NCI-H1105 treated with DMSO at 0.1 percent for 48 hours (cell line): Measurements from ENCODE around the gene VAV2.

ENCODE experiments used
- DNase-seq: peaks from one replicate; lab custom pipeline; 2025; lab: John Stamatoyannopoulos, UW

VAV2 gene

DNA sequence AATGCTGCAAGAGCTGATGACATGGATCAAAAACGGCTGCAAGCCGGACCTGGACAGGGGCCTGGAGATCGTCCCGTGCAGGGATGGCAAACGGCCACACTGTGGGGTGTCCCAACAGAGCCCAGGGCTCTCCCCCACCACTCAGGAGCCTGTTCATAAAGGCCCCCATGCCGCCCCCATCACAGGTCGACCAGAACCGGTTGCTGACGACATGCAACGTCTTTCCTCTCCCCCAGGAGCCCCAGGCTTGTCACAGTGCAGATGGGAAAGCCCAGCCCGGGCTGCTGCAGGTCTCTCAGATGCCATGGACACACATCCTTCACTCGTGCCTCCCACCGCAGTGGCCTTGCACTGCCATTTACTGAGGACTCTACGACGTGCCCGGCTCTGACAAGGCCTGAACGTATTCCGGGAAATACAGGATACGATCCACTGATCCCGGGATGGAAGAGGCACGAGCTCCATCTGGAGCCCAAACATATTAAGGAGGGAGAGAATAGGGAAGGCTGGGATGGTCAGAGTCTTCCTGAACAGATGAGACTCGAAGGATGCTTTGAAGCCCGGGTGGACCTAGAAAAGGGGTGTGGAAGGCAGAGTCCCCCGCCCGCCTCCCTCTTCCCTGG lies 177.4 kb downstream of the VAV2 start:
- no peak for DNase-seq

DNA sequence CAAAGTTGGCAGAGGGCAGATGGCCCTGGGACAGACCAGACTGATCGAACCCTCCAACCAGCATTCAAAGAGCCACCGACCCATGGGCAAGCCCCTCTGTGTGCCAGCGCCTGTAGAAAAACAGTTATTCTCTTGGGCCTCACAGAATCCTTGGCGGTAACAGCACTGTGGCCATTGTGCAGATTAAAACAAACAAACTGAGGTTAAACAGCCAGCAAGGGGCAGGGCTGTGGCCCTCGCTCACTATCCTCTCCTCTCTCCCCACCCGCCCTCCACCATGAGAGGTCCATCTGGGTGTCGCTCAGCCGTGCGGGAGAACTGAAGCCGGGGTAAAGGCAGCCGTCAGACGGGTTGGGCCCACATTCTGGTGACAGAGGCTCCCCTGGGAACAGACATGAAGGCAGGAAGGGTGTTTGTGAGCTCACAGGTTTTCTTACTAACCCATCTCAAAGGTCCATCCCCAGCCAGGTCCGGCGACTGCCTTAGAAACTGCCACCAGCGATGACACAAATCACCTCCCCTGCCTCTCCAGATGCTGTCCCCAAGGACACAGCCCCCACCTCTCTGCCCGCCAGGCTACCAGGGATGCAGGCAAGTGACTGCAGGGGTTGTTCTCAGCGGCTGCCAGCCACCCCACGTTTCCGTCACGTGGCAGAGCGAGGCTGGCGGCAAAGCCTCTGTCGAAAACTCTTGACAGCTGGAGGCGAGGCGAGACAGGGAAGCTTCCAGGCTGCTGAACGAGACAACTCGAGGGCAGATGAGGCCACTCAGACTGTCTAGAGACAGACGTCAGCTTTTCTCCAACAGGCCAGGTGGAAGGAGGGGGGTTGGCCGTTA lies 178.2 kb downstream of the VAV2 start:
- DNase-seq, result no peak

DNA sequence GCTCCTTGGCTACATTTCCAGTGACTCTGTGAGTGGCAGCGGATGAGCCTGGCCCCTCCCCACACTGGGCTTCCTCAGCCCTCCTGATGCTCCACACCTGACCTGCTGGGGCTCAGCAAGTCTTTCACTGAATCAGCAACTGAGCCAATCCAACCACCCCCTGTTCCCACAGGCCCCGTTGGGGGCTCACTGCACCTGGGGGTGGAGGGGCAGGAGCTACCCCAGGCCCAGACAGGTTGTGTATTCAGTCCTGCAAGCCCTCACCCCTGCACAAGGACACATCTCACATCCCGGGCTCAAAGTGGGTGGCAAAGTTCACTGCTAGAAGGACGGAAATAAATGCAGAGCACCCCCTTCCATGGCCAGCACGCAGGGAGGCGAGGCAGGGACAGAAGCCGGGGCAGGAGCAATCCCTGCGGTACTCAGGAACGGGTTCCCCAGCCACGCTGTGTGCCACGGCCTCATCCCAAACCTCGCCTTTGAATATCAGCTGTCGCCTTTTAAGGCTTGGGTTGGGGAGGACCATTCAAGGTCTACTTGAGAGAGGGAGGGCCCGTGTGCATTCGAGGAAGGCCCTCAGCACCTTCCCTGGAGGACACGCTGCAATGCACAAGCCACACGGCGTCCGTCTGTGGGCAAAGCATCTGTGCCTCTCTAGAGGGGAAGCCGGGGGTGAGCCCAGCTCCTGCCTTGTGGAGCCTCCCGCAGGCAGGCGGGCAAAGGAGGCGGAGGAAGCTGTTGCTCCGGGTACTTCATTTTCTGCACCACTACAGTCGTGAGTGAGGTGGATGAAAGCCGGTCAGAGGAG lies 179.0 kb downstream of the VAV2 start:
- no peak for DNase-seq

DNA sequence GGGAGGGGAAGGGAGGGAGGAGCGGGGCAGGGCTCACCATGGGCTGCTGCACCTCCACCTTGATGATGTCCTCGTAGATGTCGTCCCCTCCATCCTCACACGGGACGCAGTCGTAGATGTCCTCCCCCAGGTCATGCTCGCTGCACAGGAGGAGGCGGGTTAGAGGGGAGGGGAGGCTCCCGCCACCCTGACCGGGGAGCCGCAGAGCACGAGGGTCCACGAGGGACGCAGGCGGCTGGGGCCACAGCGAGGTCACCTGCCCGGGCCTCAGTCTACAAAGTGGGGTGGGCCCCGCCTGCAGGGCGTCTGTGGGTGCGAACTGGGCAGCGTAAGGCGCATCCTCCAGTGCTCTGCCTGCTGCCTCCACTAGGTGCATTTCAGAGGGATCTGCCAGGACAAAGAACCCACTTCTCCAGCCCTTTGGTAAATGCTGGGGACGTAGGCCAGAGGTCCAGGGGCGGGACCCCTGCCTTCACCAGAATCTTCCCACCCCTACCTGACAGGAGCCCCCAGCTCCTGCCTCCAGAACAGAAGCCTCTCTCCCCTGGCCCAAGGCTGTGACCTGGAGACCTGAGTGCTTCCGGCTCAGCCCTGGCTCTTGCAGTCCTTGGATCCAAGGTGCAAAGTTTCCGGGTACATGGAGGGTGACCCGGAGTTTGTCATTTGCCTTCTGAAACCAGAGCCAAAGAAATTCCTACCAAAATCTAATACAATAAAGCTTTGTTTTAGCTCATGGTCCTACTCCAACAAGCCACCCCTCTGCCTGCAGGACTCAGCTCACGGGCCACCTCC lies 179.9 kb downstream of the VAV2 start:
- no peak for DNase-seq

- DNase-seq, result no peak
Observed at GRCh38 chr9:133811471-133811870, 180.7 kb downstream of the VAV2 start.

DNA sequence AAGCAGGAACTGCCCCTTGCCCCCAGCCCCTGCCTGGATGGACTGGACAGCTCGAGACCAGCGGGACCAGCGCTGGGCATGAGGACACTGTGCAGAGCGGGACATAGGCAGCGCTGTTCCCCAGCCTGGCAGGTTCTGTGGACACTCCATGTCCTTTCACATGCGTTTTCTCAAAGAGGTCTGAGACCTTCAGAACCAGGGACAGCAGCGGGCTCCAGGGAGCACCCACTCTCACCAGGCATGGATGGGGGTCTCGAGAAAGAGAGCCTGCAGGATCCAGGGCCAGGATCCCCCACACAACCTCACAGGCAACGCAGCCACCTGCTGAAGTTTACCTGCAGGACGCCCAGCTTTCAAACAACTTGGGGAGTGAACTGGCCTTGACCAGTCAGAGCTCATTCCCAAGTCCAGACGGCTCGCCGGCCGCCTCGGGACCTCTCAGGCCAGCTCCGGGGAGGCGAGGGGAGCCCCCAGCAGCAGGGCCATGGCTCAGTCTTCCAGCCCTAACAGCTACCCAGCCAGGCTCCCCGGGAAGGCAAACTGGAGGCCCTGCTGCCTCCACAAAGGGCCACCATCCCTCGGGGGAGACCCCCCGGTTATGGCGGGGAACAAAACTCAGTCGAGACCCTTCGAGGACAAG lies 181.4 kb downstream of the VAV2 start:
- no peak for DNase-seq

GRCh38 chr9:133809335-133809734 lies 182.8 kb downstream of the VAV2 start:
- no peak for DNase-seq

DNA sequence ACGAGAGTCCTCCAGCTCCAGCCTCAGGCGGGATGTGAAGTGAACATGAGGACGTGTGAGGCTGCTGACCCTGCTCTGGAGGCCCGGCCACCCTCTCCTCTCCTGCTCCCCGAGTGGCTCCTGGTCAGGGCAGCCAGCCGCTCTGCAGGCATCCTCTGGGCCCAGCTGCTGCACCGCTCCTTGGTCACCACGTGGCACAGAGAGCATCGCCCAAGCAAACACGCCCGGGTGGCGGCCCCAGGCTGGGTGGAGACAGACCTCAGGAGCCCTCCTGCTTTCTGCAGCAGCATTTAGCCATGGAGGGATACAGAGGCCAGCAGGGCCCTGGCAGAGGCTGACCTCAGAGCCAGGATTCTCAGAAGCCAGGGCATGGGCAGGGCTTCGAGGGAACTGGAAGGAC lies 184.3 kb downstream of the VAV2 start:
- no peak for DNase-seq

- no peak for DNase-seq
Observed at GRCh38 chr9:133807037-133807436, 185.1 kb downstream of the VAV2 start.

- DNase-seq, result no peak
Observed at GRCh38 chr9:133806623-133807010, 185.5 kb downstream of the VAV2 start.

GRCh38 chr9:133805876-133806622 lies 186.1 kb downstream of the VAV2 start:
- no peak for DNase-seq

DNA sequence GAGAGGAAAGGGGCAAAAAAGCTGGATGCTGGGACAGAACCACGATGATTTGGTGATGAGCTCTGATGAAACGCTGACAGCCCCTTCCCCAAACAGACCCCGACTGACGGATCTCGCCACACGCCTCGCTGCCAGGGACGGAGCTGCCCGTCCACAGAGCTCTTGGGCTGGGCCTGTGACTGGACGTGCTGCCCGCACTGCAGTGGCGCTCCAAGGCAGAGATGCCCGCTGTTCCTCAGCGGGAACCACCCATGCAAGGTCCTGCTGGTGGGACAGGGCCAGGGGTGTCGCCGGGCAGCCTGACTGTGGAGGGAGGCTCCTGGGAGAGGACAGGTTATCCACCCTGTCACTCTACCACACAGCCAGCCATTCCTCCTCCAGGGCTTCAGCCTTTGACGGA lies 187.9 kb downstream of the VAV2 start:
- no peak for DNase-seq

DNA sequence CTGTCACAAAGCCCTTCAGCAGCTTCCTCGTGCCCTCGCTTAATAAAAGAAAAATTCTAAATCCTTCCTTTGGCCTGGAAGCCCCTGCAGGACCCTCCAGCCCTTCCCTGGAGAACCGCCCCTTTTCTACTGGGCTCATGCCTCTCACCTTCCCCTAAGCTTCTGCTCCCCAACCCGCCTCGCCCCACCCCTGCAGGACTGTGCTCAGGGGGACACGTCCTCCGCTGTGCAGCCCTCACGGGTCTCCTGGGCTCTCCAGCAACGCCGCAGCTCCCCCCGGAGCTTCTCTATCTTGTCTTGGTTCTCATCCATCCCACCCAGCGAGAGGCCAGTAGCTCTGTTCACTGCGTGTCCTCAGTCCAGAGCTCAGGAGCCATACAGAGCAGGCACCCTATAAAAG lies 188.4 kb downstream of the VAV2 start:
- no peak for DNase-seq

DNA sequence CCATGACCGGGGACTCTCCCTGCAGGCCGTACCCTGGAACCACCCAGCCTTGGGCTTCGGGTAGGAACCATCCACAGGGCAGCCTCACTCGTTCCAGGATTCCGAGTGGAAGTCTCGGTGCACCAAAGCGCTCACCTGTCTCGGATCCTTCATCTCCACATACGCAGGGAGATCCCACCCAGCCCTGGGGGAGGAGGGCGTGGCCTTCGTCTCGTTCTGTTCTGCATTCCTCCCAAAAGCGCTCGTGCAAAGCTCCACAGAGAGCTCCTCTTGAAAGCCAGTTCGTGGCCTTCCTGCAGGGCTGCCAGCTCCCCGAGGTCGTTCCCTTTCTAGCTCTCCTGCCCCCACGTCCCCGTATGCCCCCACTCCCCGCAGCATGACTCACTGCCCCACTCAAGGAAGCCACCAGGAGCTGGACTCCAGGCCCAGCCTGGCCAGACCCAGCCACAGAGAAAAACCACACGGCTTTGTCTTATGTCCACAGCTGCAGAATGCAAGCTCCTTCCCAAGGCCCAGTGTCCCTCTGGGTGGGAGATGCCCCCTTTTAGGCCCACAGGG lies 189.0 kb downstream of the VAV2 start:
- no peak for DNase-seq

GRCh38 chr9:133801739-133802138 lies 190.4 kb downstream of the VAV2 start:
- no peak for DNase-seq

- DNase-seq, result no peak
Observed at GRCh38 chr9:133800266-133800665, 191.9 kb downstream of the VAV2 start.

DNA sequence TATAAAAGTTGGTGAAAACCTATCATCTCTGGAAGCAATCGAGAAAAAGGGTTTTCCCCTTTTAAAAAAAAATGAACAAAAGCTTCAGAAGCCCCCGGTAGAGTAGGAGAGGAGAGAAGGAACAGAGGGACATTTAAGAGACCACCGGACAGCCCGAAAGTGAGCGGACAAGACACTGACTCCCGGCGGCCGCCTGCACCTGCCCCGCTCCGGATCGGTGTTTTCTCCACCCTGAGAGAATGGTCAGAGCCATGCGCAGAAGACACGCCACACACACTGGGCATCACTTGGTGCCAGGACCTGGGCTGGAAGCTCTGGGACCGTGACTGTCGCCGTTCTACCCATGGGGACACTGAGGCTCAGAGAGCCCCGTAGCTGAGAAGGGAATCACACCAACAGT lies 192.4 kb downstream of the VAV2 start:
- DNase-seq, result no peak

GRCh38 chr9:133799106-133799505 lies 193.0 kb downstream of the VAV2 start:
- DNase-seq, result no peak

- no peak for DNase-seq
Observed at GRCh38 chr9:133798160-133798559, 194.0 kb downstream of the VAV2 start.

DNA sequence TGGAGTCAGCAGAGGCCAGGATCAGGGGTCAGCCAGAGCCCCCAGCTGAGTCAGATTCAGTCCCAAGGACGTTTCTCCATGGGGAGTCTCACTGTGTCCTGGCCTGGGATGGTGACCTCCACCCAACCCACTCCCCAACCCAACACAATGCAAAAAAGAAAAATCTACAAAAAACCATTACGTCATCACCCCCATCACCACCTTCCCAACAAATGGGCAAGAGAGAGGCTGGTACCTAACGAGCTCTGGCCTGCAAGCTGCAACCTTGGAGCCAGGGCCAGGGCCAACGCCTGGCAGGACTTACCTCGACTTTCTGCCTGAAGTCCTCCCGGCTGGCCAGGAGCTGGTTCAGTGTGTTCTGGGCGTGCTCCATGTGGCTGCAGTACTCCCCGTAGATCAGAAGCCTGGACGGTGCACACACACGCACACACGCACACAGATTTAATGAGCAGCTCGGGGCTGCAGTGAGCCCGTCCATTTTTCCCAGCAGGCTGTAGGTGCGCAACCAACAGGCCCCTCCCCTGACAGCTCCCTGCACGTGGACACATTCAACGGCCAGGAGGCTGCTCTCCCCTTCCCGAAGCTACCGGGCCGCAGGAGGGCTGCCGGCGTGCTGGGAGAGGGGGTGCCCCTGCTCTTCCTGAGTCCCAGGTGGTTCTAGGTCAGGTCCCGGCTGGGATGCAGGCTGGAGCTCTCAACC lies 194.6 kb downstream of the VAV2 start:
- DNase-seq, result no peak
